Neural cell (in vitro differentiated cells): ENCODE measurements around the gene PARP8. TPM values are rescaled to one million over a fixed set of nuclear protein-coding genes. Genes with fewer than 3 reads are reported as not detected.

ENCODE experiments used
- H2AFZ ChIP-seq: fragments of 200-600, 300-800 bp; sonication (generic), shearing (Covaris generic); 2 replicates; pipeline ENCODE4 v1.6.0; 2014; ENCODE audit warnings: low read depth, mild to moderate bottlenecking, antibody characterized with exemption, low read length, moderate library complexity
- H3F3A ChIP-seq: fragments of 200-600 bp; shearing (Covaris generic); 2 replicates; pipeline ENCODE4 v1.6.1; 2016; ENCODE audit warnings: mild to moderate bottlenecking, moderate library complexity, mixed read lengths, antibody characterized with exemption, low read length; ENCODE audit not compliant: insufficient read depth, poor library complexity, severe bottlenecking
- H3K27ac ChIP-seq: fragments of 200-600, 300-800 bp; sonication (generic), shearing (Covaris generic); 2 replicates; pipeline ENCODE4 v1.5.1; 2014; ENCODE audit warnings: mild to moderate bottlenecking, low read length, moderate library complexity
- H3K27me3 ChIP-seq: fragments of 300-800, 200-600 bp; sonication (generic), shearing (Covaris generic); 2 replicates; pipeline ENCODE4 v1.6.0; 2014; ENCODE audit warnings: mild to moderate bottlenecking, low read depth, low read length, moderate library complexity; ENCODE audit not compliant: insufficient read depth
- H3K36me3 ChIP-seq: fragments of 300-800, 200-600 bp; sonication (generic), shearing (Covaris generic); 2 replicates; pipeline ENCODE4 v1.5.1; 2014; ENCODE audit warnings: mild to moderate bottlenecking, antibody characterized with exemption, low read length, moderate library complexity; ENCODE audit not compliant: insufficient read depth
- H3K4me2 ChIP-seq: fragments of 300-800, 200-600 bp; sonication (generic), shearing (Covaris generic); 2 replicates; pipeline ENCODE4 v1.6.0; 2014; ENCODE audit warnings: mild to moderate bottlenecking, low read length
- H3K4me3 ChIP-seq: fragments of 300-800, 200-600 bp; sonication (generic), shearing (Covaris generic); 2 replicates; pipeline ENCODE4 v1.5.1; 2014; ENCODE audit warnings: mild to moderate bottlenecking, low read length, moderate library complexity
- H3K79me2 ChIP-seq: fragments of 200-600 bp; shearing (Covaris generic); replicated peaks from 2 replicates; pipeline ENCODE4 v1.6.0; 2014; ENCODE audit warnings: mild to moderate bottlenecking, low read length, moderate library complexity; ENCODE audit not compliant: insufficient read depth
- H3K9ac ChIP-seq: fragments of 300-800, 200-600 bp; sonication (generic), shearing (Covaris generic); 2 replicates; pipeline ENCODE4 v1.6.1; 2016; ENCODE audit warnings: mild to moderate bottlenecking, low read length, mixed read lengths
- H3K9me2 ChIP-seq: fragments of 200-600 bp; shearing (Covaris generic); 2 replicates; pipeline ENCODE4 v1.6.1; 2016; ENCODE audit warnings: mild to moderate bottlenecking, low read length, mixed read lengths; ENCODE audit not compliant: insufficient read depth
- H3K9me3 ChIP-seq: fragments of 200-600, 300-800 bp; sonication (generic), shearing (Covaris generic); 2 replicates; pipeline ENCODE4 v1.6.1; 2016; ENCODE audit warnings: mild to moderate bottlenecking, mixed run types, low read length, moderate library complexity, mixed read lengths
- H4K20me1 ChIP-seq: fragments of 200-600 bp; shearing (Covaris generic); 2 replicates; pipeline ENCODE4 v1.6.1; 2016; ENCODE audit warnings: mild to moderate bottlenecking, mixed run types; ENCODE audit not compliant: insufficient read depth
- EP300 ChIP-seq: fragments of 450-650 bp; conservative IDR thresholded peaks from 2 replicates; pipeline ENCODE4 v1.6.1; 2014; ENCODE audit warnings: antibody characterized with exemption, mild to moderate bottlenecking, moderate library complexity; ENCODE audit not compliant: poor library complexity, severe bottlenecking
- EZH2 ChIP-seq: fragments of 200-600, 300-800 bp; shearing (Covaris generic), sonication (generic); IDR thresholded peaks from 2 replicates; pipeline ENCODE4 v1.6.1; 2014; ENCODE audit warnings: antibody characterized with exemption, low read length, borderline replicate concordance, mild to moderate bottlenecking; ENCODE audit not compliant: insufficient read depth, poor library complexity, severe bottlenecking
- MXI1 ChIP-seq: fragments of 450-650 bp; conservative IDR thresholded peaks from 2 replicates; pipeline ENCODE4 v1.6.1; 2014; ENCODE audit warnings: antibody characterized with exemption, mild to moderate bottlenecking; ENCODE audit not compliant: poor library complexity, severe bottlenecking
- POLR2AphosphoS5 ChIP-seq: IDR thresholded peaks from 2 replicates; pipeline ENCODE4 v1.6.1; 2012
- RAD21 ChIP-seq: fragments of 450-650 bp; conservative IDR thresholded peaks from 2 replicates; pipeline ENCODE4 v1.6.1; 2014; ENCODE audit warnings: antibody characterized with exemption, mild to moderate bottlenecking, moderate library complexity
- SMC3 ChIP-seq: fragments of 450-650 bp; conservative IDR thresholded peaks from 2 replicates; pipeline ENCODE4 v1.6.1; 2014; ENCODE audit warnings: antibody characterized with exemption, mild to moderate bottlenecking, moderate library complexity; ENCODE audit not compliant: poor library complexity
- TAF1 ChIP-seq: IDR thresholded peaks from 2 replicates; pipeline ENCODE4 v1.6.1; 2012; ENCODE audit warnings: low read depth
- polyA plus RNA-seq: library from polyadenylated mRNA; depleted of rRNA; stranded (reverse); fragments of >200 nt; gene quantifications from 2 replicates; pipeline ENCODE4 v1.2.3, GENCODE V29; 2014
- TF ChIP-seq, protein P1 (sequence below): fragments of 450-650 bp; IDR thresholded peaks from 2 replicates; pipeline ENCODE4 v1.5.1; 2014; ENCODE audit warnings: antibody characterized with exemption, mild to moderate bottlenecking, moderate library complexity; ENCODE audit not compliant: poor library complexity, severe bottlenecking
- TF ChIP-seq, protein P2 (sequence below): IDR thresholded peaks from 2 replicates; pipeline ENCODE4 v1.6.1; 2012; ENCODE audit warnings: borderline replicate concordance

Gene PARP8
- polyA plus RNA-seq, 1 donor from 2014 or later, result 29.9 TPM

DNA sequence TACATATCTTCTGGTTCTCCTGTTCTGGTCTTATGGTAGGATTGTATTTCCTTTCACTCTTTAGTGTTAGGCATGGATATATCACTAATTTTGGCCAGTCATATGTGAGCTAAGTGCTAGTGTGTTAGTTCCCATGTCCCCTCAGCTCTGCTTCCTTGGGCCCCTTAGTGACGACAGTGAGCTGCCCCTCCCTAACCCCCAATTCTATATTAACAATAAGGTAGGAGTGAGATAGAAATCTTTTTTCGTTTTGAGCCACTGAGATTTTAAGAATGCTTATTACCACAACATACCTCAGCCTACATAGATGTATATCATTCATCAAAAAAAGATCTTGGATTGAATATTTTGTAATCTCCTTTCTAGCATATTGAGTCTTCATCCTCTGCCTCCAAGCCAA lies 100.5 kb downstream of the PARP8 start:
- H4K20me1 ChIP-seq, result no peaks in the 10 kb centered on the region
- TF ChIP-seq, protein P1, sequence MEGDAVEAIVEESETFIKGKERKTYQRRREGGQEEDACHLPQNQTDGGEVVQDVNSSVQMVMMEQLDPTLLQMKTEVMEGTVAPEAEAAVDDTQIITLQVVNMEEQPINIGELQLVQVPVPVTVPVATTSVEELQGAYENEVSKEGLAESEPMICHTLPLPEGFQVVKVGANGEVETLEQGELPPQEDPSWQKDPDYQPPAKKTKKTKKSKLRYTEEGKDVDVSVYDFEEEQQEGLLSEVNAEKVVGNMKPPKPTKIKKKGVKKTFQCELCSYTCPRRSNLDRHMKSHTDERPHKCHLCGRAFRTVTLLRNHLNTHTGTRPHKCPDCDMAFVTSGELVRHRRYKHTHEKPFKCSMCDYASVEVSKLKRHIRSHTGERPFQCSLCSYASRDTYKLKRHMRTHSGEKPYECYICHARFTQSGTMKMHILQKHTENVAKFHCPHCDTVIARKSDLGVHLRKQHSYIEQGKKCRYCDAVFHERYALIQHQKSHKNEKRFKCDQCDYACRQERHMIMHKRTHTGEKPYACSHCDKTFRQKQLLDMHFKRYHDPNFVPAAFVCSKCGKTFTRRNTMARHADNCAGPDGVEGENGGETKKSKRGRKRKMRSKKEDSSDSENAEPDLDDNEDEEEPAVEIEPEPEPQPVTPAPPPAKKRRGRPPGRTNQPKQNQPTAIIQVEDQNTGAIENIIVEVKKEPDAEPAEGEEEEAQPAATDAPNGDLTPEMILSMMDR, result no peak
- H3K9me3 ChIP-seq, result no peaks in the 10 kb centered on the region
- H3K27me3 ChIP-seq, result no peaks in the 10 kb centered on the region
- H3K4me3 ChIP-seq, result no peak overlapping the region
- H3K9ac ChIP-seq, result no peak overlapping the region
- no peaks in the 10 kb centered on the region for H3K9me2 ChIP-seq
- H3K79me2 ChIP-seq, result no peaks in the 10 kb centered on the region
- H3K36me3 ChIP-seq, result no peaks in the 10 kb centered on the region
- no peak overlapping the region for H3K27ac ChIP-seq
- no peak overlapping the region for H2AFZ ChIP-seq
- H3K4me2 ChIP-seq, result no peak overlapping the region
- no peaks in the 10 kb centered on the region for H3F3A ChIP-seq

DNA sequence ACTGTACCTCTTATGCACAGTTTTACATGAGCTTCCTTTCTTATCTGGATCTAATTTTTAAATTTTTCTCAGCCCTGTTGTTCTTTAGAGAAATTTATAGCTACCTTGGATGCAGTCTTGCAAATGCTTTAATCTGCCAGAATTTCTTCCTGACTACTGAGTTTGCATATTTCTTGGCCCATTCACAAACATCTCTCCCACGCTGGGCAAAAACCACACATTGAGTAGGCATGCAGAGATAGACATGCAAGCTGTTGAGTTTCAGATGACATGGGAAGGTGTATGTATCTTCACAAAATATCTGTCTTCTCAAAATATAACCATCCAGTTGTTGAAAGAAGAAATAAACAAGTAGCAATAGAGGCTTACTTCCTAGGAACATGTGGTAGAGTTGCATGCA lies 101.2 kb downstream of the PARP8 start:
- H3K4me2 ChIP-seq, result no peak overlapping the region
- no peak overlapping the region for H3K4me3 ChIP-seq
- H3F3A ChIP-seq, result no peaks in the 10 kb centered on the region
- no peak for TF ChIP-seq SMC3
- TF ChIP-seq, protein P2, sequence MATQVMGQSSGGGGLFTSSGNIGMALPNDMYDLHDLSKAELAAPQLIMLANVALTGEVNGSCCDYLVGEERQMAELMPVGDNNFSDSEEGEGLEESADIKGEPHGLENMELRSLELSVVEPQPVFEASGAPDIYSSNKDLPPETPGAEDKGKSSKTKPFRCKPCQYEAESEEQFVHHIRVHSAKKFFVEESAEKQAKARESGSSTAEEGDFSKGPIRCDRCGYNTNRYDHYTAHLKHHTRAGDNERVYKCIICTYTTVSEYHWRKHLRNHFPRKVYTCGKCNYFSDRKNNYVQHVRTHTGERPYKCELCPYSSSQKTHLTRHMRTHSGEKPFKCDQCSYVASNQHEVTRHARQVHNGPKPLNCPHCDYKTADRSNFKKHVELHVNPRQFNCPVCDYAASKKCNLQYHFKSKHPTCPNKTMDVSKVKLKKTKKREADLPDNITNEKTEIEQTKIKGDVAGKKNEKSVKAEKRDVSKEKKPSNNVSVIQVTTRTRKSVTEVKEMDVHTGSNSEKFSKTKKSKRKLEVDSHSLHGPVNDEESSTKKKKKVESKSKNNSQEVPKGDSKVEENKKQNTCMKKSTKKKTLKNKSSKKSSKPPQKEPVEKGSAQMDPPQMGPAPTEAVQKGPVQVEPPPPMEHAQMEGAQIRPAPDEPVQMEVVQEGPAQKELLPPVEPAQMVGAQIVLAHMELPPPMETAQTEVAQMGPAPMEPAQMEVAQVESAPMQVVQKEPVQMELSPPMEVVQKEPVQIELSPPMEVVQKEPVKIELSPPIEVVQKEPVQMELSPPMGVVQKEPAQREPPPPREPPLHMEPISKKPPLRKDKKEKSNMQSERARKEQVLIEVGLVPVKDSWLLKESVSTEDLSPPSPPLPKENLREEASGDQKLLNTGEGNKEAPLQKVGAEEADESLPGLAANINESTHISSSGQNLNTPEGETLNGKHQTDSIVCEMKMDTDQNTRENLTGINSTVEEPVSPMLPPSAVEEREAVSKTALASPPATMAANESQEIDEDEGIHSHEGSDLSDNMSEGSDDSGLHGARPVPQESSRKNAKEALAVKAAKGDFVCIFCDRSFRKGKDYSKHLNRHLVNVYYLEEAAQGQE, result no peak
- no peak for TF ChIP-seq TAF1
- TF ChIP-seq RAD21, result no peak
- no peak for TF ChIP-seq EP300
- TF ChIP-seq POLR2AphosphoS5, result no peak
- no peaks in the 10 kb centered on the region for H3K9me3 ChIP-seq
- no peaks in the 10 kb centered on the region for H4K20me1 ChIP-seq
- H3K27ac ChIP-seq, result no peak overlapping the region
- no peak overlapping the region for H3K9ac ChIP-seq
- no peaks in the 10 kb centered on the region for H3K9me2 ChIP-seq
- H3K27me3 ChIP-seq, result no peaks in the 10 kb centered on the region
- H3K36me3 ChIP-seq, result no peaks in the 10 kb centered on the region
- H2AFZ ChIP-seq, result no peak overlapping the region
- no peaks in the 10 kb centered on the region for H3K79me2 ChIP-seq

DNA sequence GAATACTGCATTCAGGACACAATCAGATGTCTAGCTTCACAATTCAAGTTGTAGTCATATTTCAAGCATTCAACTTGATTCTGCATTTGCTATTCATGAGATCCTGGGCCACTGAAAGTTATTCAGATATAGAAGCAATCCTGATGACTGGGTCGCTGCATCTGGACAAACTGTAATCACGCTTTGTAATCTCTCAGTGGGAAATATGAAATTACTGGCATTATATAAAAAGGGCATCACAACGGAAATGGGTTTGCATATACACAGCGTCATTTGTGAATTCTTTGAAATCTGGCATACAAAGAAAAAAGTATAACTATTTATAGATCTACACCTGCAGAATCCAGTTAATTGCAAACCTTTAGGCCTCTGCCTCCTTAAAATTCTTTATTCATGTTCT lies 102.2 kb downstream of the PARP8 start:
- H3K27ac ChIP-seq, result no peak overlapping the region
- no peaks in the 10 kb centered on the region for H3K9me2 ChIP-seq
- H3K79me2 ChIP-seq, result no peaks in the 10 kb centered on the region
- no peak overlapping the region for H2AFZ ChIP-seq
- no peaks in the 10 kb centered on the region for H4K20me1 ChIP-seq
- no peak for TF ChIP-seq EZH2
- no peak for TF ChIP-seq EP300
- TF ChIP-seq MXI1, result no peak
- TF ChIP-seq SMC3, result no peak
- TF ChIP-seq TAF1, result no peak
- no peak for TF ChIP-seq POLR2AphosphoS5
- H3F3A ChIP-seq, result no peaks in the 10 kb centered on the region
- no peaks in the 10 kb centered on the region for H3K36me3 ChIP-seq
- H3K9me3 ChIP-seq, result peaks cover 5% of the 10 kb centered on the region
- H3K4me3 ChIP-seq, result no peak overlapping the region
- H3K9ac ChIP-seq, result no peak overlapping the region
- no peak overlapping the region for H3K4me2 ChIP-seq
- no peaks in the 10 kb centered on the region for H3K27me3 ChIP-seq
